ENCODE results near the gene SESN3. TPM values are rescaled to one million over a fixed set of nuclear protein-coding genes. Genes with fewer than 3 reads are reported as not detected.

Gene SESN3
- total RNA-seq, 1 experiment from 2014 or later, result 0.55 TPM

DNA sequence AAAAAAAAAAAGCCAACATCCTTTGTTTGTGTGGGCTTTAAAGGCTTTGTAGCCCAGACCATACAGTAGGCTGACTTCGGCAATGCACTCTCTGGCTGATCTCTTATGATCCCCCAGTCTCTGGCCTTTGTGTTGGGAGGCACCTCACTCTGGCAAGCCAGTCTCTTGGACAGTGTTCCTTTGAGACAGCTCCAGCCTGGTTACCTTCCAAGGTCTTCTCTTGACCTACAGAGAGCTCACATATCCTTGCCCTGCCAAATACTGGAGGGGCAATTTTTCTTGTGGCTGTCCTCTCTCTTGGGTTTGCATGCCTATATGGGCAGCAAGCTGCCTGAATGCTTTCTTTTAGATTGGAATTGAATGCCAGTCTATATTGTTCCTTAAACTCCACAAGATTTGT lies 69.8 kb downstream of the SESN3 start:
- DNase-seq (no peak), ATAC-seq (no peak)
- no peak overlapping the region for H3K27ac ChIP-seq (ENCODE audit: low read length)
- H3K4me1 ChIP-seq (ENCODE audit: insufficient read depth, low read length), result no peaks in the 10 kb centered on the region
- no peaks in the 10 kb centered on the region for H3F3A ChIP-seq (ENCODE audit: low read length, unreplicated experiment)
- H3K4me2 ChIP-seq (ENCODE audit: low read length), result no peak overlapping the region
- TF ChIP-seq EZH2phosphoT487 (IDR thresholded peaks at IDR 0.05; ENCODE audit: borderline replicate concordance, low read length) (no peak), EZH2 (IDR thresholded peaks at IDR 0.05; ENCODE audit: low read length, unreplicated experiment) (no peak), CTCF (conservative IDR thresholded peaks at IDR 0.05; ENCODE audit: low read depth, low read length) (no peak)
- intact Hi-C loops (cut with micrococcal nuclease), result no loop called here
- POLR2A ChIA-PET (ENCODE audit: unreplicated experiment), result no interaction called here
- no peaks in the 10 kb centered on the region for H3K9me2 ChIP-seq (replicated peaks; ENCODE audit: low read length)
- BruUV-seq (replicated peaks), result no TSS peak
- H3K9me3 ChIP-seq (ENCODE audit: low read length), result no peaks in the 10 kb centered on the region
- H3K36me3 ChIP-seq (ENCODE audit: low read depth, low read length), result no peaks in the 10 kb centered on the region
- no peaks in the 10 kb centered on the region for H4K20me1 ChIP-seq (ENCODE audit: low read length)
- no peak overlapping the region for H3K9ac ChIP-seq (ENCODE audit: low read length)
- no peak overlapping the region for H3K4me3 ChIP-seq (ENCODE audit: low read length)
- no peaks in the 10 kb centered on the region for H3K27me3 ChIP-seq (ENCODE audit: low read length)
- H2AFZ ChIP-seq (ENCODE audit: low read length), result no peak overlapping the region
- CTCF ChIA-PET, result no interaction called here
- H3K79me2 ChIP-seq (ENCODE audit: low read length), result no peaks in the 10 kb centered on the region

DNA sequence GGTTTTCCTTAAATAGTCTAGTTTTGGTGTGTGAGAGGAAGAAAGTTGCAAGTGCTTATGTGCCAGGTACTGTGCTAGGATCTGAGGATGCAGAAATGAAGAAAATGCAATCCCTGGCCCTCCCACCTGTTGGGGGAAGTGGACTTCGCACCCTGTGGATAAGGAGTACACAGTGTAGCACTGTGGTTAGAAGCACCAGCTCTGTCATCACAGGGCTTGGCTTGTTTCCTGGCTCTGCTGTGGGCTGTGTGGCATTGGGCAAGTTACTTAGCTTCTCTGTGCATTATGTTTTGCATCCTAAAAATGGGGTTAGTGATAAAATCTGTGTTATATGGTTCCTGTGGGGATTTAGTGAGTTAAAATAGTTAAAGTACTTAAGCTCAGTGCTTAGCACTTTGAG lies 73.2 kb downstream of the SESN3 start:
- intact Hi-C loops (cut with micrococcal nuclease), result no loop called here
- no peaks in the 10 kb centered on the region for H4K20me1 ChIP-seq (ENCODE audit: low read length)
- no peaks in the 10 kb centered on the region for H3K4me1 ChIP-seq (ENCODE audit: insufficient read depth, low read length)
- no peaks in the 10 kb centered on the region for H3K27me3 ChIP-seq (ENCODE audit: low read length)
- no TSS peak for BruUV-seq (replicated peaks)
- CTCF ChIA-PET, result no interaction called here
- no peaks in the 10 kb centered on the region for H3K9me3 ChIP-seq (ENCODE audit: low read length)
- no peaks in the 10 kb centered on the region for H3K9me2 ChIP-seq (replicated peaks; ENCODE audit: low read length)
- no peaks in the 10 kb centered on the region for H3F3A ChIP-seq (ENCODE audit: low read length, unreplicated experiment)
- DNase-seq (no peak), ATAC-seq (no peak)
- H3K36me3 ChIP-seq (ENCODE audit: low read depth, low read length), result no peaks in the 10 kb centered on the region
- no peak overlapping the region for H3K9ac ChIP-seq (ENCODE audit: low read length)
- TF ChIP-seq EZH2phosphoT487 (IDR thresholded peaks at IDR 0.05; ENCODE audit: borderline replicate concordance, low read length) (no peak), EZH2 (IDR thresholded peaks at IDR 0.05; ENCODE audit: low read length, unreplicated experiment) (no peak), CTCF (conservative IDR thresholded peaks at IDR 0.05; ENCODE audit: low read depth, low read length) (no peak)
- no peak overlapping the region for H3K4me2 ChIP-seq (ENCODE audit: low read length)
- POLR2A ChIA-PET (ENCODE audit: unreplicated experiment), result no interaction called here
- H3K79me2 ChIP-seq (ENCODE audit: low read length), result no peaks in the 10 kb centered on the region
- no peak overlapping the region for H2AFZ ChIP-seq (ENCODE audit: low read length)
- no peak overlapping the region for H3K4me3 ChIP-seq (ENCODE audit: low read length)
- no peak overlapping the region for H3K27ac ChIP-seq (ENCODE audit: low read length)

DNA sequence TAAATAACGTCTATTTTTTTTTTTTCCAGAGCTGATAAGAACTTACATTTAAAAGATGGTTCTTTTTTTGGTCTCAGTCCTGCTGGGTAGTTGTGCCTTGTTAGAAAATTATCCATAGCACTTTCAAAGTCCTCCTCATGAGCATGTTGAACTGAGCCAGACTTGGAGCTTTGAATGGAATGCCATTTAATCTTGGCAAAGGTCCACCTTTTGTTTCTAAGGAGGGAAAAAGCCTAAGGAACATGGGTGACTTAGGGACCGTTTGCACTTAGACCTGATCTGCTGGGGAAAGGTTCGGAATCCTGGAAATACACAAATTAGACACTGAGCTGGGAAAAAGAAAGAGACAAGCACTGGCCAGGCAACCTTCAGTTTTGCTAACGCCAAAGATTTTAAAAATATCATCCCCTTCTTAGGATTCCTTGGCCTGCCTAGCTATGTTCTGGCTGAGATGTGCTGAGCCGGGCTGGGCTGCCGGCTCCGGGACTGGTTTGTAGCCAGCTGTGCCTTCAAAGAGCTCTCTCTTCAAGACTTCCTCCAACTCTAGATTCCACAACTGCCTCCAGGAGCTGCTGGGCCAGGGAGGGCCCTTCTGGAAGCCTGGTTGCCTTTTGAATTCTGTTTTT lies 74.0 kb downstream of the SESN3 start:
- H3K9me3 ChIP-seq (ENCODE audit: low read length), result no peaks in the 10 kb centered on the region
- H3K36me3 ChIP-seq (ENCODE audit: low read depth, low read length), result no peaks in the 10 kb centered on the region
- TF ChIP-seq EZH2 (IDR thresholded peaks at IDR 0.05; ENCODE audit: low read length, unreplicated experiment) (no peak), EZH2phosphoT487 (IDR thresholded peaks at IDR 0.05; ENCODE audit: borderline replicate concordance, low read length) (no peak), CTCF (conservative IDR thresholded peaks at IDR 0.05; ENCODE audit: low read depth, low read length) (no peak)
- no peaks in the 10 kb centered on the region for H3K27me3 ChIP-seq (ENCODE audit: low read length)
- no peak overlapping the region for H3K27ac ChIP-seq (ENCODE audit: low read length)
- H3K9me2 ChIP-seq (replicated peaks; ENCODE audit: low read length), result no peaks in the 10 kb centered on the region
- H3K4me2 ChIP-seq (ENCODE audit: low read length), result no peak overlapping the region
- DNase-seq, result no peak
- no peak overlapping the region for H2AFZ ChIP-seq (ENCODE audit: low read length)
- H3K9ac ChIP-seq (ENCODE audit: low read length), result no peak overlapping the region
- POLR2A ChIA-PET (ENCODE audit: unreplicated experiment), result no interaction called here
- no peak for ATAC-seq
- no peak overlapping the region for H3K4me3 ChIP-seq (ENCODE audit: low read length)
- H3F3A ChIP-seq (ENCODE audit: low read length, unreplicated experiment), result no peaks in the 10 kb centered on the region
- CTCF ChIA-PET, result interaction anchor here (0.6 kb wide), 1 partner anchor 98 kb away, joined by 3 read pairs; no protein-coding TSS in a partner anchor
- no TSS peak for BruUV-seq (replicated peaks)
- H3K79me2 ChIP-seq (ENCODE audit: low read length), result no peaks in the 10 kb centered on the region
- H3K4me1 ChIP-seq (ENCODE audit: insufficient read depth, low read length), result no peaks in the 10 kb centered on the region
- intact Hi-C loops (cut with micrococcal nuclease), result no loop called here
- no peaks in the 10 kb centered on the region for H4K20me1 ChIP-seq (ENCODE audit: low read length)

All from PC-3 (cell line).